Natural killer cell (primary cell): ENCODE data around the gene AP3D1. TPM values are rescaled to one million over a fixed set of nuclear protein-coding genes. Genes with fewer than 3 reads are reported as not detected.

Experiments used
- ATAC-seq, 3 donors: fragments of 150-1000 bp in 2 of 3; fragments of 200-7000 bp in 1 of 3; cut with Tn5 transposase; 1 replicate in 1 of 3; 2 replicates in 2 of 3; pipeline ENCODE4 v1.10.0; 2021; ENCODE audit warnings: mild to moderate bottlenecking in 2 of 3, moderate library complexity in 2 of 3
- DNase-seq, 2 donors: peaks; one replicate each; pipeline versions ENCODE4 v3.0.0 to v3.0.0-alpha.2; 2013 to 2021; ENCODE audit warnings: mixed read lengths in 1 of 2
- H3K27ac ChIP-seq: one replicate; pipeline ENCODE4 v1.5.1; 2013; ENCODE audit warnings: mild to moderate bottlenecking, low read length
- H3K27me3 ChIP-seq: one replicate; pipeline ENCODE4 v1.6.1; 2013; ENCODE audit warnings: low read length; ENCODE audit not compliant: control insufficient read depth, insufficient read depth
- H3K36me3 ChIP-seq: one replicate; pipeline ENCODE4 v1.6.1; 2013; ENCODE audit warnings: low read length; ENCODE audit not compliant: control insufficient read depth, insufficient read depth
- H3K4me1 ChIP-seq: one replicate; pipeline ENCODE4 v1.6.1; 2013; ENCODE audit warnings: low read length; ENCODE audit not compliant: control insufficient read depth, insufficient read depth
- H3K4me3 ChIP-seq: one replicate; pipeline ENCODE4 v1.5.1; 2013; ENCODE audit warnings: low read length
- H3K9me3 ChIP-seq: one replicate; pipeline ENCODE4 v1.6.1; 2013; ENCODE audit warnings: low read length; ENCODE audit not compliant: control insufficient read depth, insufficient read depth
- H3K27ac Mint-ChIP-seq, 2 donors: one replicate each; pipeline ENCODE4 v1.8.0; 2022; ENCODE audit warnings: mild to moderate bottlenecking in 2 of 2, mixed read lengths in 2 of 2, moderate library complexity in 1 of 2
- H3K27me3 Mint-ChIP-seq, 2 donors: one replicate each; pipeline ENCODE4 v1.8.0; 2022; ENCODE audit warnings: low read depth in 2 of 2, mixed read lengths in 2 of 2
- H3K36me3 Mint-ChIP-seq: one replicate; pipeline ENCODE4 v1.8.0; 2022; ENCODE audit warnings: mixed read lengths
- H3K4me1 Mint-ChIP-seq, 2 donors: one replicate each; pipeline ENCODE4 v1.8.0; 2022; ENCODE audit warnings: mixed read lengths in 2 of 2
- H3K4me3 Mint-ChIP-seq: one replicate; pipeline ENCODE4 v1.8.0; 2022; ENCODE audit warnings: mild to moderate bottlenecking, moderate library complexity, mixed read lengths
- H3K9me3 Mint-ChIP-seq, 2 donors: one replicate each; pipeline ENCODE4 v1.8.0; 2022; ENCODE audit warnings: mixed read lengths in 2 of 2
- WGBS: methylation state at CpG from one replicate; pipeline ENCODE4 v1.1.7; 2013; ENCODE audit warnings: missing lambda C conversion rate; ENCODE audit not compliant: insufficient coverage; 5-methylcytosine and 5-hydroxymethylcytosine counted together
- intact Hi-C: fragments of 100-400 bp; cut with micrococcal nuclease; formaldehyde crosslinking; loops from one replicate; pipeline ENCODE4 v1.14.2; 2022
- total RNA-seq, 4 donors: library from RNA; stranded (reverse); fragments of 120-200 nt in 1 of 4; gene quantifications; one replicate each; pipeline versions ENCODE4 v1.2.3 to v1.2.4, GENCODE V29; 2013 to 2022
- TF ChIP-seq, protein P1 (sequence below): fragments of 200-600 bp; IDR thresholded peaks from one replicate; pipeline ENCODE4 v1.8.0; 2022; ENCODE audit warnings: antibody characterized with exemption

Gene AP3D1
- total RNA-seq, 3 donors from 2014 or later (not counting 1 experiment from before 2014, with no cell fraction given) = 74.6 to 93.1 (median 87.5) TPM

DNA sequence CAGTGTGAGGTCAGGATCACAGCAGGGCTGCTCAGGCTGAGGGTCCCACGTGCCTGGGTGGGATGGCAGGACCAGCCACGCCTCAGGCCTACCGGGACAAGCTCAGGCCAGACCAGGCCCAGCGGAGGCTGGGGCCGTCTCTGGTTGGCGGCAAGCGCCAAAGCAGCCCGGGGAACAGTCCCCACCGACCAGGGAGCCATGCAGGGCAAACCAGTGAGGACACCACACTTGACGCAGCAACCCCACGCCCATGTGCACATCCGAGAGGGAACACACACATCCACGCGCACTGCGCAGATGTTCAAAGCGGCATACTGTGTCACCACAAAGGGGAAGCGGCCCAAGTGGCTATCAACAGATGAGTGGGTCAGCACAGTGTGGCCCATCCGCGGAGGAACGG lies 39.5 kb downstream of the AP3D1 start:
- Mint-ChIP-seq H3K36me3 (no peaks in the 10 kb centered on the region), H3K9me3 (no peaks in the 10 kb centered on the region), H3K27ac (peak overlapping the region; percentile 68 to 75)

DNA sequence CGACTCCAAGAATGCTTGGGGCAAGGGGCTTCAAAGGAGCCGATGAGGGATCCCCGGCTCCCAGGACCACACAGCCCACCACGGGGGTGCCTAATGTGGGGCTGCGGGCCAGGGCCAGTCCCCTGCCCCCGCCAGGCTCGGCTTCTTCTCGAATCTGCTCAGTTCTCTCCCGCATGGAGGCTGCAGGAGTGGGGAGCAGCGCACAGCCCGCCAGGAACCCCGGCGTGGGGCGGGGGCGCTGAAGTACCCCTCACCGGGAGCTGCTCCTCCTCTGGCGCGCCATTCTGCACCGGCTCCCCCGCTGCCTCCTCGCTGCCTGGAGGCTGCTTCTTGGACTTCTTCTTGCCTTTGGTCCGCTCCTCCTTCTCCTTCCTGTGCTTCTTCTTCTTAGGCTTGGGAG lies 39.9 kb downstream of the AP3D1 start:
- Mint-ChIP-seq H3K36me3 (no peaks in the 10 kb centered on the region), H3K4me1 (peaks cover 11 to 17% of the 10 kb centered on the region in 2 donors), H3K27ac (no peak overlapping the region), H3K9me3 (no peaks in the 10 kb centered on the region), H3K4me3 (no peak overlapping the region), H3K27me3 (no peaks in the 10 kb centered on the region)
- TF ChIP-seq, protein P1, sequence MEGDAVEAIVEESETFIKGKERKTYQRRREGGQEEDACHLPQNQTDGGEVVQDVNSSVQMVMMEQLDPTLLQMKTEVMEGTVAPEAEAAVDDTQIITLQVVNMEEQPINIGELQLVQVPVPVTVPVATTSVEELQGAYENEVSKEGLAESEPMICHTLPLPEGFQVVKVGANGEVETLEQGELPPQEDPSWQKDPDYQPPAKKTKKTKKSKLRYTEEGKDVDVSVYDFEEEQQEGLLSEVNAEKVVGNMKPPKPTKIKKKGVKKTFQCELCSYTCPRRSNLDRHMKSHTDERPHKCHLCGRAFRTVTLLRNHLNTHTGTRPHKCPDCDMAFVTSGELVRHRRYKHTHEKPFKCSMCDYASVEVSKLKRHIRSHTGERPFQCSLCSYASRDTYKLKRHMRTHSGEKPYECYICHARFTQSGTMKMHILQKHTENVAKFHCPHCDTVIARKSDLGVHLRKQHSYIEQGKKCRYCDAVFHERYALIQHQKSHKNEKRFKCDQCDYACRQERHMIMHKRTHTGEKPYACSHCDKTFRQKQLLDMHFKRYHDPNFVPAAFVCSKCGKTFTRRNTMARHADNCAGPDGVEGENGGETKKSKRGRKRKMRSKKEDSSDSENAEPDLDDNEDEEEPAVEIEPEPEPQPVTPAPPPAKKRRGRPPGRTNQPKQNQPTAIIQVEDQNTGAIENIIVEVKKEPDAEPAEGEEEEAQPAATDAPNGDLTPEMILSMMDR = no peak
- Histone ChIP-seq H3K36me3 (peaks cover 83% of the 10 kb centered on the region), H3K4me3 (no peak overlapping the region), H3K27me3 (no peaks in the 10 kb centered on the region), H3K4me1 (peaks cover 26% of the 10 kb centered on the region), H3K27ac (no peak overlapping the region), H3K9me3 (no peaks in the 10 kb centered on the region)
- no peak for ATAC-seq
- WGBS = 96% methylated on average over 22 of the region's 22 CpGs
- intact Hi-C loops = no loop called here
- DNase-seq = no peak

More for the DNA sequence above, 39.5 kb downstream of the AP3D1 start:
- TF ChIP-seq, protein P1 = no peak
- no peaks in the 10 kb centered on the region for H3K27me3 ChIP-seq
- H3K4me3 ChIP-seq = no peak overlapping the region
- Mint-ChIP-seq H3K4me3 (no peak overlapping the region), H3K4me1 (peaks cover 11 to 17% of the 10 kb centered on the region in 2 donors), H3K27me3 (no peaks in the 10 kb centered on the region)
- intact Hi-C loops = no loop called here
- no peak for DNase-seq
- peak in 1 of 3 donors; percentile 3 for ATAC-seq
- WGBS = 91% methylated on average over 20 of the region's 20 CpGs
- peaks cover 83% of the 10 kb centered on the region for H3K36me3 ChIP-seq
- peak overlapping the region; percentile 37 for H3K27ac ChIP-seq
- no peaks in the 10 kb centered on the region for H3K9me3 ChIP-seq
- H3K4me1 ChIP-seq = peaks cover 26% of the 10 kb centered on the region

DNA sequence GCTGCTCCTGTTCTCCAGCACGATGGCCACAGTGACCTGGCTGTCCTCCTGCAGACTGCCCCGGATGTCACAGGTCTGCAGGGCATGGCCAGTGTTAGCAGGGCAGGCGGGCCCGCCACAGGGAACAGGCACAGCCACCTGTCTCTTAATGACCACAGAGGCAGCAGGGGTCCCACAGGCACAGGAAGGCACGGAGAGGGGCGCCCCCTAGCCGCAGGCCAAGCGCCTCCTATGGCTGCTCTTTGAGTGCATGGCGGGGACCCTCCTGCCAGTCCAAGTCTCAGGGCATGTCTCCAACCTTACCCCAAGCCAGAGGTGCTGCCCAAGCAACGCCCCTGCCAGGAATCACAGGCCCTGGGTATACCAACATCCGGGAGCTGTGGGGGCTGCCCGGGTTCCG lies 40.5 kb downstream of the AP3D1 start:
- no peaks in the 10 kb centered on the region for H3K36me3 Mint-ChIP-seq
- peaks cover 2% of the 10 kb centered on the region for H3K9me3 ChIP-seq
- TF ChIP-seq, protein P1 = no peak
- no peak overlapping the region for H3K4me3 Mint-ChIP-seq
- no peak overlapping the region for H3K27ac Mint-ChIP-seq
- no peaks in the 10 kb centered on the region for H3K27me3 Mint-ChIP-seq
- intact Hi-C loops = no loop called here
- no peak for ATAC-seq
- H3K4me1 ChIP-seq = peaks cover 26% of the 10 kb centered on the region
- no peak overlapping the region for H3K4me3 ChIP-seq
- H3K36me3 ChIP-seq = peaks cover 79% of the 10 kb centered on the region
- no peak for DNase-seq
- WGBS = 94% methylated on average over 13 of the region's 13 CpGs
- H3K27me3 ChIP-seq = no peaks in the 10 kb centered on the region
- H3K9me3 Mint-ChIP-seq = no peaks in the 10 kb centered on the region
- no peak overlapping the region for H3K27ac ChIP-seq
- peaks cover 11 to 17% of the 10 kb centered on the region in 2 donors for H3K4me1 Mint-ChIP-seq
